CD4-positive, alpha-beta T cell treated with Interleukin-1 beta for 1 hour (primary cell): Measurements from ENCODE around the gene BTBD9.

Experiments used
- DNase-seq, 2 donors: peaks; one replicate each; pipeline ENCODE4 v3.0.0-alpha.2; 2020 to 2022

The BTBD9 gene

DNA sequence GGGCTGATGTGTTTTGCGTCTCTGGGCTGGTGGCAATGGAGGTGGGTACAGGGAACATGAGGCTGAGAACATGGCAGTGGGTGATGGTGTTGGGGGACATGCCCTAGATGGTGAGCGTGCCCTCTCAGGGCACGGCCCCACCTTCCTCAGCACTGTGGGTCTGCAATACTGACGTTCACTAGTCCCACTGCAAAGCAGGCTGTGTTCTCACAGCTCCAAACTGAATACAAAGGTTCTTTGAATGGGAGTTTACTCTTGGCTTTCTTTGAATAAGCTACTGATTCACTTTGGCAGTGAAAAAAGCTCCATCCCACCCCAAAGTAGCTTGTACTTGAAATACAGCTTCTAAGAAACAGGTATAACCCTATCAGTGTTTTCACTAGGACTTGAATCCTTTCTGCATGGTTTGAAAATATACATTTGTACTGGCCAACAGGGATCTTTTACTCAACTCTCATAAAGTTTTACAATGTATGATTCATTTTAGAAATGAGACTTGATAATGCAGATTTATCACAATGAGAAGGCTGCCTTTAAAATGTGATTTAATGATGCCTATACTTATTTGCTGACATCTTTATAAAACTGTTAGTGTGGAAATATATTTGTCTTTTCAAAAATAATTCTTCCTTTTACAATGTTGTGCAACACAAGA is 419.5 kb downstream of the BTBD9 start:
- DNase-seq, result no peak

DNA sequence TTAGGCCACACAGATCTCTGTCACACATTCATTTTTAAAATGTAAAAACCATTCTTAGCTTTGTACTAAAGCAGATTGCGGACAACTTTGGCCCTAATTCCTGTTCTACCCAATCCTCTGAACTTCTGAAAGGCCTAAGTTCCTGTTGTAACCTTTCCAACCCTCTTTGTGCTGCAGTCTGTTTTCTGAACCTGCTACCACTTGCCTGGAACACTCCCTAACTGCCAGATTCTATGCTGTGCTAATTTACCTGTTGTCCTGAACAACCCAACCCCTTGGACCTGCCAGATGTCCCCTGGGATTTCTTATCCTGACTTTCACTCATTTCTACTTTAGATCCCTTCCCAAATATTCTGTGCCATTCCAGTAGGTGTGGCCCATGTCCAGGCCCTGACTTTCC is 421.5 kb downstream of the BTBD9 start:
- DNase-seq, result no peak

- no peak for DNase-seq
Measured at GRCh38 chr6:38216451-38216850, 423.3 kb downstream of the BTBD9 start.

DNA sequence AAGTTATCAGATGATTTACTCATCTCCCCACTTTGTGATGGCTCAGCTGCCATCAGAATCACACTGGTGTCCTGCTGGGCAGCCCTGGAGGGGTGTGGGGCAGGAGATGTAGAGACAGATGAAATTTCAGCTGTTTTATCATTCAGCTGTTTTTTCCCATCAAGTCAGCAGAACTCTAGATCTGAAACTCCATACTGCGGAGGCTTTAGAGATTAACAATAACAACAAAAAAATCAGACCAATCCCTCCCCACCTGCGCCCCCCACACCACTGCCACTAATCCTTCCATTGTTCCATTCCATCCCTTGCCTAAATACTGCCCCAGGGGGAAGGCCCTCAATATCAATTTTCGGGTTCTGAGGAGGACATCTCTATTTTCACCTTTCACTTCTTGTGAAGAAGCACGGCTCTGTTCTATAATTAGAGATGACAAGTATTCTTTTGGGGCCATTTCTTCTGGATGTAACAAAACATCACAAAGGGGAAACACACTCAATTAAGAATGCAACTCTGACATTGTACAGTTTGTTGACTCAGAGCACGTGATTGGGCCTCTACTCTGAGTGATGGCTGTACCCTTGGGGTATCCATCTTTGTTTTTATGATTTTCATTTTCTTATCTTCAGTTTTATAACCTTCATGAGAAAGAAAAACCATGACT is 423.9 kb downstream of the BTBD9 start:
- no peak for DNase-seq

DNA sequence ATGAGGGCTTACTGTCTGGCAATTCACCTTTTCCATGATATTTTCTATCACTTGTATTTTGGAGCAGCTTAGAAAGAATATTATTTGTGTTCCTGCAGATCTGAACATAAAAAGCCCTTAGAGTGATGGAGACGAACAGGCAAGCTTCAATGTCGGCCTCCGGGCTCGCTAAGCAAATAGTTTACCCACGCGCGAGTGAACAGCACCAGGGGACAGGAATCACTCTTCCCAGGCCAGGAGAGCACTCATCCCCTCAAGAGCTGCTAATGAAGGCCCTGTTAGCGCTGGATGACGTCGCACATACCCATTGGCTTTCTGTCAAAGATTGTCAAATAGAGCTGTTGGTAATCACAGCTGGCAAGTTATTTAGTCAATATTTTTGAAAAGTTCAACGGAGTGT is 424.5 kb downstream of the BTBD9 start:
- DNase-seq, result no peak

GRCh38 chr6:38214159-38214558 is 425.6 kb downstream of the BTBD9 start:
- no peak for DNase-seq

GRCh38 chr6:38213251-38213658 is 426.5 kb downstream of the BTBD9 start:
- no peak for DNase-seq

DNA sequence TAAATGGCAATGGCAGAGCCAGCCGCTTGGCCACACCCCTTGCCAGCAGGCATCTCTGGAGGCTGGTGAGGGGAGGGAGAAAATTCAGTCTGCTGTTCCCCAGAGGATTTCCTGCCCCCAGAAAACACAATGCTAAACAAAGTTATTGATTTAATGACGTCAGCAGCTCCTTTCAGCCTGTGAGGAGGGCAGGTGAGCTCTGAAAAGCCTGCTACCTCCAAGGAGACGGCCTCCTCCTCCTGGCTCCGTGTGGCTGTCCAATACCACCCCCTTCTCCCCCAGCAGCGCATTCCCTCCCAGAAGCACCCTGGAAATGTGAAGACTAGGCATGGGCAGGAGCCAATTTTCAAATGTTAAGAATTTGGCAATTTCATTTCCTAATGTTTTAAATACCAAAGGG is 427.1 kb downstream of the BTBD9 start:
- no peak for DNase-seq

GRCh38 chr6:38212116-38212515 is 427.6 kb downstream of the BTBD9 start:
- no peak for DNase-seq

GRCh38 chr6:38209371-38210260 is 430.1 kb downstream of the BTBD9 start:
- DNase-seq, result no peak

DNA sequence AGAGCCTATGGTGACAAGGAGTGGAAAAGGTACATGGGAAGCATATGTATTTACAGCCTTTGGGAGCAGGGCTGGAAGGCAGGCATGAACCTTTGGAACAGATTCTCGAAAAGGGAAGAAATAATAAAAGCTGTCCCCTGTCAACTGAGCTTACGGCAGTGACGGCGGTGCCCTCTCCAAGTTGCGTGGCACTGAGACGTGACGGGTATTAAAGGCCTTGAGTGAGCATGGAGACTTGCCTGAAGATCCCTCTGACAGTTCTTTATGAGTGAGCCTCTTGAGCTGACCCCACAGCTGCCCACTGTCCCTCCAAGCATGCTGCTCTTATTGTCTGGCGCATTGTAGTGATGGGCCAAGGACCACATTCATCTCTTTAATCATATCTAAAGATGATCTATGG is 431.7 kb downstream of the BTBD9 start:
- no peak for DNase-seq

GRCh38 chr6:38207375-38207774 is 432.4 kb downstream of the BTBD9 start:
- no peak for DNase-seq

GRCh38 chr6:38198219-38198618 is 441.5 kb downstream of the BTBD9 start:
- DNase-seq, result no peak

DNA sequence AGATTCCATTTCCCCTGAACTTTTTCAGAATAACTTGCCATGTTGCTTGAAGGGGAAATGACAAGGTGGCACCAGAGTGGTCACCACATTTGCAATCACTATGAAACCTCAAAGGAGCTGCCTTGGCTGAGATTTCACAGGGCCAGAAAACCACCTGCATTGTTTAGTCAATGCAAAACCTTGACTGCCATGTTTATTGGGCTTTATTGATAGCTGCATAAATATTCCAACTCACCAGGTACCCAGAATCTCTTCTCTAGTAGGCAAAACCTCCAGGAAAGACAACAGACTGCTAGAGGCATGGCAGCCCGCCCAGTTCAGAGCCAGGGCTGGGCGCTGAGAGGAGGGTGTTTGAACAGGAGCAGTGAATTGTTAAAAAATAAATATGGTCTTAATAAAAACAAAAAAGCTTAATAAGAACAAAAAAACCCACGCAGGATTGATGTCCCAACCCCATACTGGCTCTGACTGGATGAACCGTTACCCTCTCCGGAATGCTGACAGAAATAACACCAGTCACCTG is 444.6 kb downstream of the BTBD9 start:
- no peak for DNase-seq

DNA sequence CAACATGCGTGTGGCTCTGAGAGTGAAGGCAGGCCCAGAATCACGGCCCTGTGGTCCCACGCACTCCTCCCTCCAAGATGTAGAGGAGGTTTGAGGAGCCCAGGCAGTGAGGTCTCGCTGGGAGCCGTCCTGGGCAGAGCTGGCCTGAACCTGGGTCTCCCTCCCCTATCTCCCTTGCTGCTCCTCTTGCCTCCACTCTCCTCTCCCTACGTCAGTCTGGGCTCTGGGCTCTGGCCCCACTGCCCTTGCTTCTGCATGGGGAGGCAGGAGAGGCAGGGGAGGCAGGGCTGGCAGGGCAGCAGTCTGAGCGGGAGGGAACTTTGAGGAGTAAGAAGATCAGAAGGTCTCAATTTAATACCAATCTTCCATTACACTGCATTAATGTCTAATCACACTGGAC is 445.1 kb downstream of the BTBD9 start:
- no peak for DNase-seq

DNA sequence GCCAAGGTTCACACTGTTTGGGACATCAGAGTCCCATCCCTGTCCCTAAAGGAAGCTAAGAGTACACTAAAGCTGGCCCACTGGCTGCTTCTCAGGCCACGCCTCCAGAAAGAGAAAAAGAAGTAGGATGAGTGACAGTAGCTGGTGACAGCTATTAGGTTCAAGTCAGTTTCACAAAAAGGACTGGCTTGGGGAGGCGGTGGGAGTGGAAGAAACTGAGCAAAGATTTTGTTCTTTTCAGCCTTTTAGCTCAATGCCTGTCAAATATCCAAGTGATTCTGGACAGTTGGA is 445.5 kb downstream of the BTBD9 start:
- DNase-seq, result no peak

GRCh38 chr6:38193481-38194281 is 446.0 kb downstream of the BTBD9 start:
- no peak for DNase-seq

DNA sequence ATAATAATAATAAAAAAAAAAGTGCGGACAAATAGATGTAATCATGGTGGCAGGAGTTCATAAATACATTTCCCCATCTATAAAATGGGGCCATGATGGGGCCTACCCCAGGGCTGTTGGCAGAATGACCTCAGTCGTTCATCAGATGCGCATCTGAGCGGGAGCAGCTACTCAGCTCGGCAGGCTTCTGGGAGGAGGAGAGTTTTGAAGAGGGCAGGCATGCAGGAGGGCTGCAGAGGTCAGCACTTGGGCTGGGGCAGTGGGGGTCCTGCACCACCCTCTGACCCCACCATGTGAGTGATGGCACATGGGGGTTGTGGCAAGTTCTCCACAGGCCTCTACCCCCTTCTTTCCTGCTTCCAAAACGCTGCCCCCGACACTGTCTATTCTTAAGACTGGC is 446.7 kb downstream of the BTBD9 start:
- DNase-seq, result no peak

DNA sequence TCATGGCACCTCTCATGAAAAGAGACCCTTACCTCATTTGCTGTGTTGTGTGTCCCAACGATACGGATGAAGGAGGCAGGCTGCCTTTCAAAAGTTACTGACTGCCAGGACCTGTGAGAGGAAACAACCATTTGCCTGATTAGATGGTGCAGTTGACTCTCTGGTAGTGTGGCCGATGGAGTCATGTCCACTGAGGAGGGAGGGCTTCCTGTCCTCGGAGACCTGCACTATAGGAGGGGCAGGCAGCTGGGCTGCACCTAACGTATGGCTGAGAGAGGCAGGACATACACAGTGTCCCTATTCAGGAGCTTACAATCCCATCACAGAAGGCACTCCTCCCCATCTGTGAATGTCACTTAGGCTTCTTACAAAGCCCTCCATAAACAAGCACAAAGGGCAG is 447.2 kb downstream of the BTBD9 start:
- DNase-seq, result no peak

DNA sequence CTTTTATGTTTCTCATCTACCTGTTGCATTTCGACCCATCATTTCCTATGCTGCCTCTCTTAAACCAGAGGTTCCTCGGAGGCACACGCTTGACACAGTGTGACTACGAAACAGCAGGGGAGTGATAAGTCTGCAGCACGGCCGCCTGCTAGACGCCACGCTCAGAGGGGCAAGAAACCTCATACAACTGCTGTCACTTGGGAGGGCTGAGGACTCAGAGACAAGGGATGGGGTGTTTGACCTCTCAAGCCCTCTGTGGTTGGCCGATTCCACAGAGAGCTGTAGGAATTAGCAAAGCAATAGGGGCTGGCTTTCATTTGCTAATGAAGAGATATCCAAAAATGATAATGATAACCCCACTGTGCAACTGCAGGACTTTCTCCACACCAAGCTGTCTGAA is 447.7 kb downstream of the BTBD9 start:
- DNase-seq, result no peak

DNA sequence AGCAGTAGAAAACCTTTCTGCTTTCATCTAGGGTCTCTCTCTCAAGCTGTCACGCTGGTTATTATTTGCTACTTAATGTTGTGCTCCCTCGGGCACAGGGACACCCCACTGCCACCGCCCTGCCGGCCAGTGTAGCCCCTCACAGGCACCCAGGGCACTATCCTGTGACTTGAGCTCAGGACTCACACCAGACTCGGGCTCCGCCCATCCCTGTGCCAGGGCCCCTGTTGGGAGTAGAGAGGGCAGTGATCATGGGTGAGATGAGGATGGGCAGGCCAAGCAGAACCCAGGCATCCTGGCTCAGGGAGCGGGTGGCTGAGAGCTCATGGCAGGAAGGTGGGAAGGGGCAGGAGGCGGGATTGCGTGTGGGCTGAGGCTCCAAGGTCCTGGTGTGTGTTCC is 448.3 kb downstream of the BTBD9 start:
- no peak for DNase-seq

- DNase-seq, result no peak
Measured at GRCh38 chr6:38188677-38189335, 450.9 kb downstream of the BTBD9 start.
